SJSA1 (cell line): ENCODE results near the gene RUNDC3A. TPM values are rescaled to one million over a fixed set of nuclear protein-coding genes. Genes with fewer than 3 reads are reported as not detected.
"Not testable (repeated sequence)": the region's sequence is repeated elsewhere in the genome, so short reads cannot be mapped to it uniquely, and the experiment has no call there.

ENCODE experiments used
- DNase-seq, 2 experiments: peaks; one replicate each; pipeline ENCODE4 v3.0.0-alpha.2; 2015 to 2020; ENCODE audit warnings: low spot score in 2 of 2, low read depth in 1 of 2
- H3K27ac ChIP-seq: fragments of 250-450 bp; sonication (Bioruptor Pico); 2 replicates; pipeline ENCODE4 v1.5.1; 2020; ENCODE audit warnings: mild to moderate bottlenecking, moderate library complexity
- H3K27me3 ChIP-seq: fragments of 250-450 bp; sonication (Bioruptor Pico); replicated peaks from 2 replicates; pipeline ENCODE4 v1.5.1; 2020; ENCODE audit warnings: mild to moderate bottlenecking, moderate library complexity
- H3K36me3 ChIP-seq: fragments of 250-450 bp; sonication (Bioruptor Pico); 2 replicates; pipeline ENCODE4 v1.5.1; 2020; ENCODE audit warnings: mild to moderate bottlenecking
- H3K4me1 ChIP-seq: fragments of 250-450 bp; sonication (Bioruptor Pico); replicated peaks from 2 replicates; pipeline ENCODE4 v1.6.1; 2021; ENCODE audit warnings: mild to moderate bottlenecking
- H3K4me3 ChIP-seq: fragments of 250-450 bp; sonication (Bioruptor Pico); 2 replicates; pipeline ENCODE4 v1.5.1; 2020; ENCODE audit warnings: mild to moderate bottlenecking
- H3K9me3 ChIP-seq: fragments of 250-450 bp; sonication (Bioruptor Pico); replicated peaks from 2 replicates; pipeline ENCODE4 v1.5.1; 2020; ENCODE audit warnings: mild to moderate bottlenecking
- total RNA-seq: library from RNA; depleted of rRNA; stranded (reverse); fragments of >200 nt; shearing (Covaris generic); gene quantifications from 2 replicates; pipeline ENCODE4 v1.2.3, GENCODE V29; 2014

Gene RUNDC3A
- total RNA-seq, 1 experiment from 2014 or later = not detected

DNA sequence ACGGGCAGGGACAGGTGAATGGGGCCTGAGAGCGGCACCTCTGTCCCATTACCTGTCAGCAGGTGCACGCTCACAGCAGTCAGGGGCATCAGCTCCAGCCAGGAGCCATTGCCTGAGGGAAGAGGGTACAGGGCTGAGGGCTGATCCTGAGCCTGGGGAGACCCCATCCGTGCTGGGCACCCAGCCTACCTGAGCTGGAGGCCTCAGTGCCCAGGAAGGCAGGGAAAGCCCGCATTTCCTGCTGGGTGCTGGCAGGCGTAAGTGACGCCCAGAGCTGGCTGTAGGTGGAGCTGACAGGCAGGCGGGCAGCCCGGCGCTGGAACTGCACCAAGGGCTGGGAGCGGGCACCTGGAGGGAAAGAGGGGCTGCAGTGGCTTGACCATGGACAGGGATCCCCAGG is 47.8 kb downstream of the RUNDC3A start:
- Histone ChIP-seq H3K27ac (no peak overlapping the region), H3K4me1 (no peaks in the 10 kb centered on the region)

DNA sequence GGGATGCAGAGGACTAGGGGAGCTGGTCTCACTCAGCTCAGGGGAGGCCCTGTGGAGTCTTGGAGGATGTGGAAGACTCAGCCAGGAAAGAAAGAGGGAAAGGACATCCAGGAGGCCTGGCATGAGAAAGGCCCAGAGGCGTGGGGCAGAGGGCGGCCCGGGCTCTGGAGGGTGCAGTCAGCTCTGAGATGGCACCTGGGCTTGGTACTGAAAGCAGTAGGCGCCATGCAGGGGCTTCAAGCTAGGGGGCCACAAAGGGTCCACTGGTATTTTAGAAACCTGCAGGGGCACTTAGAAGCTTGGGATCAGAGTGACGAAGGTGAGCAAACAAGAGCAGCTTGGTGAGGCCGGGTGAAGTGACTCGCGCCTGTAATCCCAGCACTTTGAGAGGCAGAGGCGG is 49.7 kb downstream of the RUNDC3A start:
- no peak for DNase-seq
- peaks cover 2% of the 10 kb centered on the region for H3K36me3 ChIP-seq
- no peak overlapping the region for H3K4me3 ChIP-seq
- H3K27ac ChIP-seq = no peak overlapping the region
- no peaks in the 10 kb centered on the region; the same call in 1 of the 2 replicates for H3K27me3 ChIP-seq
- H3K9me3 ChIP-seq = no peaks in the 10 kb centered on the region
- H3K4me1 ChIP-seq = peaks cover 4% of the 10 kb centered on the region

More for the DNA sequence above, 47.8 kb downstream of the RUNDC3A start:
- peaks cover 20% of the 10 kb centered on the region for H3K36me3 ChIP-seq
- H3K4me3 ChIP-seq = no peak overlapping the region
- no peak for DNase-seq
- no peaks in the 10 kb centered on the region for H3K27me3 ChIP-seq
- H3K9me3 ChIP-seq = no peaks in the 10 kb centered on the region

DNA sequence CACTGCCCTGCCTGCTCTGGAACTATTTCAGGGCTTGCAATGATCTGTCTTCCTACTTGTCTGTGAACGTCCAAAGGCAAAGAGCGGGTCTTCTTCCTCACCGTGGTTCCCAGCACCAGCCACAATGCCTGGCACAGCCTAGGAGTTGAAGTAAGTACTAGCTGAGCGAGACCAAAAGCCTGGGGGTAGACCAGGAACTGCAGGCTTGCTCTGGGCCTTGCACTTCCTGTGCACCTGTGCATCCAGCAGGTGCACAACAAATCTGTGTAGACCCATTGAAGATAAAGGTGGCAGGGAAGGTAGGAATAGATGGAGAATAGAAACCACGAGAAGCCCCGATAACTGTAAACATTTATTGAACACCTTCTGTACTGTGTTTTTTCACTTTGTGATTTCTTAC is 50.6 kb downstream of the RUNDC3A start:
- peaks cover 3% of the 10 kb centered on the region; the same call in 1 of the 2 replicates for H3K9me3 ChIP-seq
- H3K27ac ChIP-seq = no peak overlapping the region
- H3K36me3 ChIP-seq = peaks cover 3% of the 10 kb centered on the region; the same call in 1 of the 2 replicates
- no peak overlapping the region for H3K4me3 ChIP-seq
- DNase-seq = no peak
- peaks cover 10% of the 10 kb centered on the region for H3K4me1 ChIP-seq
- no peaks in the 10 kb centered on the region; the same call in 1 of the 2 replicates for H3K27me3 ChIP-seq

DNA sequence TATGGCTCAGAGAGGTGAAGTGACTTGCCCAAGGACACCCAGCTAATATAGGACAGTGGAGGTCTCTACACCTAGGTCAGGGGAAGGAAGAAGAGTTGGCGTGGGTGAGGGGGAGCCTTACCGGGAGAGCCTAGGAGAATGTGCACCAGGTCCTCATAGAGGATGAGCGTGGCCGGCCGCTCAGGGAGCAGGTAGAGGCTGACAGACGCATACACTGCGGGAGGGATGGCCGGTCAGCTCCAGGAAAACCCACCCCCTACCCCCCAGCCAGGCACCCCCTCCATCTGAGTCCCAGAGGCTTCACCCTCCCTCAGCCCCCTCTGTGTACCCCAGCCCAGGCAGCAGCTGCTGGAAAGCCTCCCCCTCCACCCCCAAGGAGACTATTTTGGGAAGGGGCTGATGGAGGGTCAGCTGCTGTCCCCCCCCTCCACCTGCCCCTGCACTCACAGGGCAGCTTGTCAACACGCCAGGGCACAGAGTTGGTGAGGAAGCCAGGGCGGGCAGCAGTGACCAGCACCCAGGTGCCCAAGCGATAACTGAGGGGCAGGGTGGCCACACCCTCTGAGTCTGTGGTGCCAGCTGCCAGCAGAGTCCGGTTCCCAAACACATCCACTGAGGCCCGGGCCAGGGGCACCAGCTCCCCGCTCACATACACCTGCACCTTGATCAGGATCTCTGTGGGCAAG is 51.2 kb downstream of the RUNDC3A start:
- Histone ChIP-seq H3K4me1 (peaks cover 10% of the 10 kb centered on the region), H3K27me3 (peaks cover 1% of the 10 kb centered on the region; the same call in 1 of the 2 replicates), H3K4me3 (no peak overlapping the region), H3K36me3 (peaks cover 3% of the 10 kb centered on the region; the same call in 1 of the 2 replicates), H3K27ac (no peak overlapping the region), H3K9me3 (peaks cover 3% of the 10 kb centered on the region; the same call in 1 of the 2 replicates)
- DNase-seq = peak in 1 of 2 experiments; percentile 50

DNA sequence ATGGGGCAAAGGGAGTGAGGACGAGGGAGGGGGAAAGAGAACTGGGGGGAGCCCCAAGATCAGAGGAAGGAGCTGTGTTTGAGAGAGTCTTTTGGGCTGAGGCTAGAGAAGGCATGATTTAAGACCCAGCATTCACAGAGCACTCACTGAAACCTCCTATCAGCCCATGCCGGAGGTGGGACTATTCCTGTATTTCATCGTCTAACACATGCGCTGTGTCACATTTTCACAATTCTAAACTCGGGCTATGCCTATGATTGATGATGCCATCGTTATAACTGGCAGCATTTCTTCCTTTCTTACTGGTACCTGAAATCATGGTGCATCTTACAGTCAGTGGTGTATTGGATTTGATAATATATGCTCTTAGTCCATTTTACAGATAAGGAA is 51.7 kb downstream of the RUNDC3A start:
- H3K4me1 ChIP-seq = peaks cover 10% of the 10 kb centered on the region
- peaks cover 5% of the 10 kb centered on the region; the same call in 1 of the 2 replicates for H3K27me3 ChIP-seq
- no peak for DNase-seq
- H3K4me3 ChIP-seq = no peak overlapping the region
- peaks cover 3% of the 10 kb centered on the region; the same call in 1 of the 2 replicates for H3K36me3 ChIP-seq
- no peak overlapping the region for H3K27ac ChIP-seq
- H3K9me3 ChIP-seq = peaks cover 3% of the 10 kb centered on the region; the same call in 1 of the 2 replicates

DNA sequence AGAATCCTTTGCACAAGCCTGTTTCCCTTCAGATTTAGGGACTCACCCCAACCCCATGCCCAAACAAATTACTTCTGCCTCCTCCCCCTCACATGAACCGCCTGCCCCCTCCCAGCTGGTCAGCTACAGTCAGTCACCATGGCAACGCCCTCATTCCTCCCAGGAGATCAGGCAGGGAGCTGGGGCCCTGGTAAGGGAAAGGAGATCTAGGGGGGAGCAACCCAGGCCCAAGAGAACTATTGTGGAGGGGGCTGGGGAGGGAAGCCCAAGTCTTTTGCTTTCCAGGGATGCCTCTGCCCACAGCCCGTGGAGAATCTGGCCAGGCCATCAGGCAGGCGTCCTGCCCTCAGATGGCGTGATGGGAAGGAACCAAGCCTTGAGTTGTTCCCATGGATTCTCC is 52.4 kb downstream of the RUNDC3A start:
- Histone ChIP-seq H3K27me3 (peaks cover 5% of the 10 kb centered on the region; the same call in 1 of the 2 replicates), H3K36me3 (peaks cover 3% of the 10 kb centered on the region; the same call in 1 of the 2 replicates), H3K4me1 (peaks cover 10% of the 10 kb centered on the region), H3K9me3 (peaks cover 3% of the 10 kb centered on the region; the same call in 1 of the 2 replicates), H3K27ac (no peak overlapping the region), H3K4me3 (no peak overlapping the region)
- peak in 1 of 2 experiments; percentile 54 for DNase-seq

DNA sequence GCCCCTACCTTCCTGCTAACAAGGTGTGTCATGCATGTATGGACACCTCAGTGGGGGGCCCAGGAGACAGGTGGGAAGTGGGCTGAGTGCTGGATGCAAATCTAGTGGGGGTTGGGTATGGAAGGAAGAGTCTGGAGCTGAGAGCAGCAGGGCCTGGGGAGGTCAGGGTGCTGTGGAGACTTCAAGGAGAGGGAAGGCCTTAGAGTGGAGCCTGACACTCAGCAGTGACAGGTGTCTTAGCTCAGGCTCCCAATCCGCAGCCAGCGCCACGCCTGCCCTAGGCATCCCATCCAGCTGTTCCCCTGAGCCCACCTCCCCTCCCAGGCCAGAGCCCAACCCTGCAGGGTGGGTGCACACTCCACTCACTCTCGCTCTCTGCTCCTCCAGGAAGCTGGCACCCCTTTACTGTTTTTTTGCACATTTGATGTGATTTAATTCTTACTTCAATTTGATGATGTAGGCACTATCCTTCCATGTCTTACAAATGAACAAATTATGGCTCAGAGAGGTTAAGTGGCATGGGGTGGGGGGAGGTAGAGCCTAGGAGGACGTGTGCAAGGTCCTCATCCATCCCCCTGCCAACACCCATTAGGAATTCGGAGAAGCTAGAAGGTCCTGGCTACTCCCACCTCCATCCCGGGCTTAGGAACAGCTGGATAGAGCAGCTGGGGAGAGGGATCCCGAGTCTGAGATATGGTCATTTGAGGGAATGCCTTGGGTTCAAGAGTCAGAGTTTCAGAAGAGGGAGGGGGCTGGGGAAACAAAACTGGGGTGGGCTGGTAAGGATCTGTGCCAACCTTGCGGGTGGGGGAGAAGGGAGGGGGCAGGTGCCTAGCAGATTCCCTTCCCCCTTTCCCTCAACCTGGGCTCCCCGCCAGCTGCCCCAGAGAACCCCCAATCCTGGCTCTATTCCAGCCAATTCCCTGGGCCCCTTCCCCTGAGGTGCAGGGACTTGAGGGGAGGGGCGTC is 53.2 kb downstream of the RUNDC3A start:
- H3K27ac ChIP-seq = no peak overlapping the region

DNA sequence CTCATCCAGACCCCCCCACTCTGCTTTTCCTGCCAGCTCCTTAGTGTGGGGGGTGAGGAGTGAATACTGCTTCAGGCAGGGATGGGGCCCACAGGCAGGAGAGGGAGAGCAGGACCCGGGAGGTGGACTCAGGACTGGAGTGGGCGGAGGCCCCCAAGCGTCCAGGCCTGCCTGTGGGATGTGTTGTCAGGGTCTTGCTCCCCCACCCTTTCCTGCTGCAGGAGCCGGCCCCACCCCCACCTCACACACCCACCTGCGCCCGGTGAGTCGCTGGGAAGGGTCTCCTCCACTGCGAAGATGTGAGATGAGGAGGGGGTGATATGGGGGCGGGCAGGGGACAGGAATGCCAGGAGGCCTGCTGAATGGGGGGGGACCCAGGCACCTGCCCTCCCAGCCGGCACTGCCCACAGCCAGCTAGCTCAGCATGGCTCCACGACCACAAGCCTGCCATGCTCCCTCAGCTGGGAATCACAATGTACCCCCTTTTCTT is 54.1 kb downstream of the RUNDC3A start:
- peak overlapping the region; percentile 89 for H3K4me3 ChIP-seq
- no peak for DNase-seq
- H3K36me3 ChIP-seq = peaks cover 3% of the 10 kb centered on the region; the same call in 1 of the 2 replicates
- peaks cover 3% of the 10 kb centered on the region; the same call in 1 of the 2 replicates for H3K9me3 ChIP-seq
- H3K4me1 ChIP-seq = peaks cover 10% of the 10 kb centered on the region
- no peak overlapping the region for H3K27ac ChIP-seq
- H3K27me3 ChIP-seq = peaks cover 5% of the 10 kb centered on the region; the same call in 1 of the 2 replicates

More for the DNA sequence above, 53.2 kb downstream of the RUNDC3A start:
- DNase-seq = no peak
- H3K27me3 ChIP-seq = peaks cover 5% of the 10 kb centered on the region; the same call in 1 of the 2 replicates
- H3K36me3 ChIP-seq = peaks cover 3% of the 10 kb centered on the region; the same call in 1 of the 2 replicates
- H3K4me1 ChIP-seq = peaks cover 10% of the 10 kb centered on the region
- H3K4me3 ChIP-seq = no peak overlapping the region
- peaks cover 3% of the 10 kb centered on the region; the same call in 1 of the 2 replicates for H3K9me3 ChIP-seq

DNA sequence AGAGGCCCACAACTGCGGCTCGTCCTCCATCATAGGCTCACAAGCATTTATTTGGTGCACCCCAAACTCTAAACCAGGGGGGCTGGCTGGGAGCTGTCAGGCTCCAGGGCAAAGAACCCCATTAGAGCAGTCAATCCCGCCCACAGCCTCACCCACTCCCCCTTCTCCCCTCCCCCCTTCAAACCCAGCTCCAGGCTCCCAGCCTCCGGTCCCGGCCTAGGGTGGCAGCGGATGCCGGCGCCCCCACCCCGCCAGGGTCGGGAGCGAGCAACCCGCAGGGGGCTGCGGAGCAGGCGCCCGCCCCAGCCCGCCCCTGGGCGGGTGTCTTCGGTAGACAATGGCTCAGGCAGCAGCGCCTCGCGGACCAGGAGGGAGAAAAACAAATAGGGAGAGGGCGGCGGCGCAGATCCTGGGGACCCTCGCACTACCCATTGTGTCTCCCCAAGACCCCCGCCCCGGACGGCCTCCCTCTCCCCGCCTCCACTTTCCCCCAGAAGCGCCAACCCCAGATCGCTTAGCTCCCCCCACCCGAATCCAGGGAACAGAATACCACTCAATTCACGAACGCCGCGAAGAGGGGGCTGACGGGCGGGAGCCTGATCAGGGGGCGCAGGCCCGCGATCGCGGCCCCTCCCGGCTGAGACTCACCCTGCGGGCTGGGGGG is 54.7 kb downstream of the RUNDC3A start:
- Histone ChIP-seq H3K27me3 (peaks cover 5% of the 10 kb centered on the region; the same call in 1 of the 2 replicates), H3K36me3 (peaks cover 3% of the 10 kb centered on the region; the same call in 1 of the 2 replicates), H3K9me3 (peaks cover 3% of the 10 kb centered on the region; the same call in 1 of the 2 replicates), H3K27ac (no peak overlapping the region), H3K4me1 (peaks cover 10% of the 10 kb centered on the region), H3K4me3 (peak overlapping the region; percentile 89)
- DNase-seq = peak in 1 of 2 experiments; percentile 51

DNA sequence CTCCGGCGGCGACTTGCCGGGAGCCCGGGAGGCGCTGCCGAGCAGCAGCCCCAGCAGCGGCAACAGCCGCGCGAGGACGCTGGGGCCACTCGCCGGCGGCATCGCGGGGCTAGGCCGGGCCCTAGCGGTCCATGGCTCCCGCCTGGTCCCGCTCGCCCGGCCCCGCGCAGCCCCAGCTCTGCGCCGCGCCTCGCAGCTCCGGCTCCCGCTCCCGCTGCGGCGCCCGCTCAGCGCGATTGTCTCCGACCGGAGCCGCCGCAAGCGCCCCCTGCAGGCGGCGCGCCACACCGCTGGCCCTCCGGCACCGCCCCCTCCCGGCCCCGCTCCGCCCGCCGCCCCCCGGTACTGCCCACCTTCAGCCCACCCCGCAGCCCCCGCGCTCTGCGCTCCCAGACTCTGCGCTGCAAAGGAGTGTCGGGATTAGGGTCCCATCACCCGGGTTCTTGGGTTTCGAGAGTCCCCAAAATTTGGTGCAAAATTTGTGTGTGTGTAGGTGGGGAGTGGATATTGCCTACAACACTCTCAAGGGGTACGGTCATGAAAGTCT is 55.3 kb downstream of the RUNDC3A start, which contains the start of gene FAM171A2:
Gene FAM171A2 (minus strand): TSS at position 241 of the 547 bp plus-strand sequence. CDS start 139 bp downstream, at position 102.
- Histone ChIP-seq H3K36me3 (peaks cover 3% of the 10 kb centered on the region; the same call in 1 of the 2 replicates), H3K9me3 (peaks cover 3% of the 10 kb centered on the region; the same call in 1 of the 2 replicates), H3K4me3 (peak within 1 kb of the TSS; percentile 89), H3K4me1 (peaks cover 10% of the 10 kb centered on the region), H3K27ac (no peak within 1 kb of the TSS), H3K27me3 (peaks cover 8% of the 10 kb centered on the region; the same call in 1 of the 2 replicates)
- DNase-seq = peak; percentile 43 to 73

DNA sequence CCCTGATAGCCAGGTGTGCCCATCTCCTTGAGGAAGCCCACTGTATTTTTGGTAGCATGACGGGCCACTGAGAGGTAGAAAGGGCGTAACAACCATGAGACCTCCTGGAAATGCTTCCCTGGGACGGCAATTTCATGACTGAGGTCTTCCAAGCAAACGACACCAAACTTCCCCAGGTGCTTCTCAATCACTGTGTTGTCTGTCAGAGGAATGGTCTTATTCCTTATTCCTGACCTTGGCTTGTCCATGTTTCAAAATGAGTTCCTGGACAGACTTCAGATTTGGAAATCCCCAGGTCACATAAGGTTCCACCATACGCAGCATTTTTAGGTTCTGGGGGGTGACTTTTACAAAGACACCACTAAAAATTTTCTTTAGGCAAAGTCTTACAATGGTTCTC is 56.6 kb downstream of the RUNDC3A start:
- not testable (repeated sequence) for H3K9me3 ChIP-seq, H3K27ac ChIP-seq, H3K36me3 ChIP-seq, DNase-seq, H3K4me3 ChIP-seq, H3K27me3 ChIP-seq
- peaks cover 10% of the 10 kb centered on the region for H3K4me1 ChIP-seq

DNA sequence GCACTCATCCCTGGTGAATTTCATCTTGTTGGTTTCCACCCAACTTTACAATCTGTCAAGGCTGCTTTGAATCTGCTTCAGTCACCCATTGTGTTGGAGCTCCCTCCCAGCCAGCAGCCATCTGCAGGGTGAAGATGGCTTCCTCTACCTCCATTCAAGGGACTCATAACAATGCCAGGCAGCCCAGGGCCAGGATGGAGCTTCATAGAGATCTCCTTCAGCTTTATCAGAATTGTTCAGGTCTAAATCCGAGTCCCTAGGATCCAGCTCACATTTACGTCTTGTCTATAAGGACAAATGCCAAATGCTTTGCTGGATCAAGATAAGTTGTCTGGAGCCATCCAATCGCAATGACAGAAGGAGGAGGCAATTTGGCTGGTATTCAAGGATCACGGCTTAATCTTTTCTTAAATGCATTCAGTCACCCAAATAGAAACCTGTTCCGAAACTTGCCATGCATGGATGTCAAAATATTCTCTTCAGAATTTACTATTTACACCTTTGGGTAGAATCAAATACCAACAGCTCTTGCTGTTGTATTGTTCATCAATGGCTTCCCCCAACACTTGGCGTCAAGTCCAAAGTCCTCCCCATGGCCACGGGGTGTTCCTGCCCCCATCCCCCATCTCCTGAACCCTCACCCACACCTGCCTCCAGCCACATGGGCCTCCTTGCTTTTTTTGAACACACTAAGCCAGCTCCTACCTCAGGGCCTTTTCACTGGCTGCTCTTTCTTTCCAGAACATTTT is 59.0 kb downstream of the RUNDC3A start:
- Histone ChIP-seq H3K4me3 (no peak overlapping the region), H3K36me3 (peaks cover 3% of the 10 kb centered on the region; the same call in 1 of the 2 replicates), H3K27me3 (peaks cover 11% of the 10 kb centered on the region; the same call in 1 of the 2 replicates), H3K27ac (no peak overlapping the region), H3K4me1 (peaks cover 10% of the 10 kb centered on the region), H3K9me3 (peaks cover 3% of the 10 kb centered on the region; the same call in 1 of the 2 replicates)
- DNase-seq = no peak
